AG04449 (cell line): ENCODE data around the gene NEURL1B.

Experiments used
- CTCF ChIA-PET: fragments of 350-600 bp; formaldehyde crosslinking; extraction: SDS; loops from one replicate; lab custom pipeline; 2021; ENCODE audit warnings: antibody characterized with exemption; lab: Yijun Ruan, JAX
- POLR2A ChIA-PET: fragments of 400-600, 350-600 bp; formaldehyde crosslinking; extraction: SDS; loops from one replicate; lab custom pipeline; 2020; ENCODE audit warnings: antibody characterized with exemption, inconsistent platforms; lab: Yijun Ruan, JAX
- DNase-seq: peaks from one replicate; pipeline ENCODE4 v3.0.0-alpha.2; 2010; ENCODE audit warnings: low read depth, low spot score
- H3K4me3 ChIP-seq: 2 replicates; pipeline ENCODE4 v1.5.1; 2011; ENCODE audit warnings: low read depth, mild to moderate bottlenecking, control low read depth, low read length
- TF ChIP-seq, protein P1 (sequence below): IDR thresholded peaks from one replicate; pipeline ENCODE4 v1.5.1; 2011; ENCODE audit warnings: mild to moderate bottlenecking, moderate library complexity, low read length, control low read depth, inconsistent platforms; ENCODE audit not compliant: insufficient read depth; ENCODE audit errors: missing control alignments

Gene NEURL1B

DNA sequence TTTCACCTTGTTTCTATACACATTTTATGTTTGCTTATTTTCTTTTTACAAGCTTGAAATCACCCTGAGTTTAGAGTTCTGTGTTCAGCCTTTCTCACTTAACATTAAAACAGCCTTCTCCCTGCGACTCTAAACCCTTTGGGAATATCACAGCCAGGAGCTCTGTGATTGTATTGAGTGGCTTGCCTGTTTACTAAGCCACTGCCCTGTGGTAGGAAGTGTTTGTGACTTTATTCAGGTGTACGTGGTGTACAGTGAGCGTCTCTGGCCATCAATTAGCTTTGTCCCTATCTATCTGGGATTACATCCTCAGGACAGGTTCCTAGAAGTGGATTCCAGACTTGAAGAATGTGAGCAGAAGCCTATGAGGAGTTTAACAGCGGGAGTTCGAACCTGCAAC, 11.0 kb upstream of the NEURL1B start:
- H3K4me3 ChIP-seq, result no peak overlapping the region
- DNase-seq, result no peak
- ChIA-PET POLR2A (no interaction called here), CTCF (no interaction called here)
- TF ChIP-seq, protein P1, sequence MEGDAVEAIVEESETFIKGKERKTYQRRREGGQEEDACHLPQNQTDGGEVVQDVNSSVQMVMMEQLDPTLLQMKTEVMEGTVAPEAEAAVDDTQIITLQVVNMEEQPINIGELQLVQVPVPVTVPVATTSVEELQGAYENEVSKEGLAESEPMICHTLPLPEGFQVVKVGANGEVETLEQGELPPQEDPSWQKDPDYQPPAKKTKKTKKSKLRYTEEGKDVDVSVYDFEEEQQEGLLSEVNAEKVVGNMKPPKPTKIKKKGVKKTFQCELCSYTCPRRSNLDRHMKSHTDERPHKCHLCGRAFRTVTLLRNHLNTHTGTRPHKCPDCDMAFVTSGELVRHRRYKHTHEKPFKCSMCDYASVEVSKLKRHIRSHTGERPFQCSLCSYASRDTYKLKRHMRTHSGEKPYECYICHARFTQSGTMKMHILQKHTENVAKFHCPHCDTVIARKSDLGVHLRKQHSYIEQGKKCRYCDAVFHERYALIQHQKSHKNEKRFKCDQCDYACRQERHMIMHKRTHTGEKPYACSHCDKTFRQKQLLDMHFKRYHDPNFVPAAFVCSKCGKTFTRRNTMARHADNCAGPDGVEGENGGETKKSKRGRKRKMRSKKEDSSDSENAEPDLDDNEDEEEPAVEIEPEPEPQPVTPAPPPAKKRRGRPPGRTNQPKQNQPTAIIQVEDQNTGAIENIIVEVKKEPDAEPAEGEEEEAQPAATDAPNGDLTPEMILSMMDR, result no peak

DNA sequence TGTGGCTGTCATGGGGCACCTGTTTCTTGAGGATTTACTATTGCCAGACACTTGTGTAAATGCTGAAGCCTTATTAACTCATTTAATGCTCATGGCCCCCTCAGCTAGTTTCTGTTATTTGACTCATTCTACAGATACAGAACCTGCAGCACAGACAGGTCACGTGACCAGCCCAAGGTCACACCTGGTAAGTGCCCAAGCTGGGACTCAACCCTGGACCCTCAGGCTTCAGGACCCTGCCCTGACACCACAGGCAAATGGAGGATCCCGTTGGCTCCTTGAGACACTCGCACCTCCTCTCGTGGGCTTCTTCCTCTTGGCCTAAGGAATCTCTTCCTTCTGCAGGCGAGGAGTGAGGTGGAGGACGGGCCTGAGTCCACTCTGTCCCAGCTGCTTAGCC, 10.6 kb upstream of the NEURL1B start:
- ChIA-PET CTCF (no interaction called here), POLR2A (no interaction called here)
- no peak for DNase-seq
- TF ChIP-seq, protein P1, result no peak
- H3K4me3 ChIP-seq, result no peak overlapping the region

DNA sequence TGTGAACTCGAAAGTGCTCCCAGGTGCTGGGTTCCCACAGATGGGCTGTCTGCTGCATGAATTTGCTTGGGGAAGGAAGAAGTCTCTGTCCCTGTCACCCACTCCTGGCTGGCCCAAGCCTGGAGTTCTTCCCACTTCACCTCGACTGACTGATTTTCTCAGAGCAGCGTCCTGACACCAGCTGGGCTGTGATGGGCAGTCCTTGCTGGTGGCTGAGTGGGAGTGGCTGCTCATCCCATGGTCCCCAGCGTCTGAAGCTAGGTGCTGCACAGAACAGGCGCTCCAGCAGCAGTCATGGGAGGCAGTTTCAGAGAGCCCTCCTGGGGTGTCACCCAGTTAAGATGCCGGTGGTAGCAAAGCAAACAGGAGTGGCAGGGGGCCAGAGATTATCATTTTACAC, 10.1 kb upstream of the NEURL1B start:
- ChIA-PET POLR2A (no interaction called here), CTCF (no interaction called here)
- no peak for DNase-seq
- TF ChIP-seq, protein P1, result no peak
- H3K4me3 ChIP-seq, result no peak overlapping the region

DNA sequence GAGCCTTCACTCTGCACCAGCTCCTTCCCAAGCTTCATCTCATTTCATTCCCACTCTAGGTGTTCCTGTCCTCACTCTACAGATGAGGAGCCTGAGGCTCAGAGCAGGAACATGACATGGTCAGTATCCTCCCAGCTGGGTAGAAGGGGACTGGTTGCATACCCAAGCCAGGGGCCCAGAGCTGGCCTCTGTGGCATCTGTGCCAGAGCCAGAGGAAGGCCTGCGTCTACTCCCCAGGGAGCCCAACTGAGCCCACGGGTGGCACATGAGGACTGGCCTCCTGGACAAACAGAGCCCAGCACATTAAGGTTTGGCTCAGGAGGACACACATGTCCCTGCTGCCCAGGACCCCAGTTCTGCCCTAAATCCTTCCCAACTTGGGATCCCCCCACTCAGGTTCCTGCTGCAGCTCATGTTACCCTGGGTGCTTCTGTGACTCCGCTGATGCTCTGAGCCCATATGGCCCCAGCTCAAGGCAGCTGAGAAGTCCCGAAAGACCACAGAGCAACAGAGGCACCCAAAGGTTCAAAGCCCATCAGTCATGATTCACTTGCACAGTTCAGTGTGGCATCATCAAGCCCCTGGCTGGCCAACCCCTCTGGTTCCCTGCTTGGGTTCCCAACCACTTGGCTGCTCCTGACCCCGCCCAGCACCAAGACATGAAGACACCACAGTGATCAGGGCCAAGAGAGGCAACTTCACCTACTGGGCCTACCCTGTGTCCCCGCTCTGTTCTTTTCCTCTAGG, 8.5 kb upstream of the NEURL1B start:
- no peak overlapping the region for H3K4me3 ChIP-seq
- ChIA-PET POLR2A (no interaction called here), CTCF (no interaction called here)
- TF ChIP-seq, protein P1, result no peak
- no peak for DNase-seq

DNA sequence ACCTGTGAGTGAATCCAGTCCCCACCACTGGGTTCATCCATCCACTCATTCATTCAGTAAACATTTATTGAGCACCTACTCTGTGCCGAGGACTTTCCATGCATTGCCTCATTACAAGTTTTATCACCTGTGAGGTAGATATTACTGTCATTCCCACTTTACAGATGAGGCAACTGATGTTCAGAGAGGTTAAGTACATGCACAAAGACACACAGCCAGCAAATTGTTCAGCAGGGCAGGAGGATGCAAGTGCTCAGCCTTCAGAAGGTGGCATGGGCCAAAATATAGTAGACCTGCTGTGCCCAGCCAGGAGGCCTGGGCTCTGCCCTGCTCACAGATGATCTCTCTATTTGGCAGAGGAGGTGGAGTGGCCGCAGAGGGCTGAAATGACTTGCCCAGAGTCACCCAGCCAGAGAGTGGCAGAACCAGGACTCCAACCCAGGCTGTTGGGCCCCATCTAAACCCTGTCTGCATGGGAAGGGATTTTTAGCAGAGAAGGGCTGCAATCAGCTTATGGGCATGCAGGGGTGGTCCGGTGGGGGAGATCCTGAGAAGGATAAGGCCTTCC, 7.6 kb upstream of the NEURL1B start:
- CTCF ChIA-PET, result no interaction called here

More for the DNA sequence above, 7.6 kb upstream of the NEURL1B start:
- no peak for DNase-seq
- POLR2A ChIA-PET, result no interaction called here
- TF ChIP-seq, protein P1, result no peak
- no peak overlapping the region for H3K4me3 ChIP-seq
